Measurements from ENCODE around the gene SLC7A11.

Gene SLC7A11

DNA sequence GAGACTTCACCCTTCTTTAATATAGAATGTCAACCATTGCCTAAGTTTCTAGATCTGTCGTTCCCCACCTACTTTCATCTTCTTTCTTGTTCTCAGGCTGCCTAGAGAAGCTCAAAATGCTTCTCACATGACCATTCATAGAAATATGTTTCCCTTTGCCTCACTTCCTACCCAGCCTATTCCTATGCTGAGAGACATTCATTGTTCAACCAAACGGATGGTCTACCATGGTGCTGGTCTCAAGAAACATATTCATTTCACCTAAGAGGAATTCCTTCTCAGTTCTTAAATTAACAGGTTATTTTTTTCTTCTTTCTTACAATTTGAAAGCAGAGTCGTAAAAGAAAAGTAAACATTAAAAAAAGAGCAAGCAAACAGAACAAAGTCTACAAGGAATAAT, 20.3 kb upstream of the SLC7A11 start:
- TF ChIP-seq, protein P1, sequence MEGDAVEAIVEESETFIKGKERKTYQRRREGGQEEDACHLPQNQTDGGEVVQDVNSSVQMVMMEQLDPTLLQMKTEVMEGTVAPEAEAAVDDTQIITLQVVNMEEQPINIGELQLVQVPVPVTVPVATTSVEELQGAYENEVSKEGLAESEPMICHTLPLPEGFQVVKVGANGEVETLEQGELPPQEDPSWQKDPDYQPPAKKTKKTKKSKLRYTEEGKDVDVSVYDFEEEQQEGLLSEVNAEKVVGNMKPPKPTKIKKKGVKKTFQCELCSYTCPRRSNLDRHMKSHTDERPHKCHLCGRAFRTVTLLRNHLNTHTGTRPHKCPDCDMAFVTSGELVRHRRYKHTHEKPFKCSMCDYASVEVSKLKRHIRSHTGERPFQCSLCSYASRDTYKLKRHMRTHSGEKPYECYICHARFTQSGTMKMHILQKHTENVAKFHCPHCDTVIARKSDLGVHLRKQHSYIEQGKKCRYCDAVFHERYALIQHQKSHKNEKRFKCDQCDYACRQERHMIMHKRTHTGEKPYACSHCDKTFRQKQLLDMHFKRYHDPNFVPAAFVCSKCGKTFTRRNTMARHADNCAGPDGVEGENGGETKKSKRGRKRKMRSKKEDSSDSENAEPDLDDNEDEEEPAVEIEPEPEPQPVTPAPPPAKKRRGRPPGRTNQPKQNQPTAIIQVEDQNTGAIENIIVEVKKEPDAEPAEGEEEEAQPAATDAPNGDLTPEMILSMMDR (IDR thresholded peaks at IDR 0.05): no peak
- Mint-ChIP-seq H3K4me3 (no peak overlapping the region), H3K9me3 (no peaks in the 10 kb centered on the region), H3K27me3 (ENCODE audit: low read depth, poor library complexity) (no peaks in the 10 kb centered on the region), H3K4me1 (peaks cover 7% of the 10 kb centered on the region), H3K36me3 (ENCODE audit: low read depth) (no peaks in the 10 kb centered on the region), H3K27ac (no peak overlapping the region)
- DNase-seq: no peak

DNA sequence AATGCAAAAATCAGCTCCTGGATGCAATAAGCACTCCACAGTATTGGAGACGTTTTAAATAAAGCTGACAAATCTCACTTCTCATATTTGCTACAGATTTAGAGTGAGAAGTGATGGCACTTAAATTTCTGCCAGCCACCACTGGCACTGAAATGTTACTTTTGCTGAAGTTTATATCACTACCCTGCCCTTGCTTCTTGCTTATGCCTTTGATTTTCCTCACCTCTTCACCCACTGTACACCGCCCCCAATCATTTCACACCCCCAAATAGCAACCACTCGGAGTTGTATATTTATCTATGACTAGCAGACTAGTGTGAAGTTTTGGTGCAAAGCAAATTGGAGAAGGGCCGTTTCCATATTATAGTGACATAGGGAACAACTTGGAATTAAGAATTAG, 19.9 kb upstream of the SLC7A11 start:
- Mint-ChIP-seq H3K9me3 (no peaks in the 10 kb centered on the region), H3K4me3 (no peak overlapping the region), H3K36me3 (ENCODE audit: low read depth) (no peaks in the 10 kb centered on the region), H3K27ac (no peak overlapping the region), H3K4me1 (peaks cover 7% of the 10 kb centered on the region), H3K27me3 (ENCODE audit: low read depth, poor library complexity) (no peaks in the 10 kb centered on the region)
- TF ChIP-seq, protein P1 (IDR thresholded peaks at IDR 0.05): no peak
- no peak for DNase-seq

DNA sequence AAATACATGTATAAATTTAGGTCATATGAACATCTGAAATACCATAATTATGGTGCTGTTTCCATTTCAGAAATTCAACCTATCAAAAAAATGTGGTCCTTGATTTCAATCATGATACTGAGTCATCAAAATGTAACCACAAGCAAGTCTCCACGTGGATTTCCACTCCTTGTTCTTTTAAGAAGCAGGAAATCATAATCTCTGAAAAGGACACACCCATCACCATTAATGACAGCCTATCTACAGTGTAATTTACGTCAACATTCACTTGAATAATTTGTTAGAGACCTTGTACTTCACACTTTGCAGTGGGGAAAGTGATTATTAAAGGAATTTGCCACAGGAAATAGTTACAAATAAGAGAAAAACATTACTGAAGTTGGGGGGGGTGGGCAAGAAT, 17.7 kb upstream of the SLC7A11 start:
- Mint-ChIP-seq H3K4me1 (peaks cover 7% of the 10 kb centered on the region), H3K27ac (no peak overlapping the region), H3K4me3 (no peak overlapping the region), H3K27me3 (ENCODE audit: low read depth, poor library complexity) (no peaks in the 10 kb centered on the region), H3K9me3 (no peaks in the 10 kb centered on the region), H3K36me3 (ENCODE audit: low read depth) (no peaks in the 10 kb centered on the region)
- TF ChIP-seq, protein P1 (IDR thresholded peaks at IDR 0.05): no peak
- DNase-seq: no peak

DNA sequence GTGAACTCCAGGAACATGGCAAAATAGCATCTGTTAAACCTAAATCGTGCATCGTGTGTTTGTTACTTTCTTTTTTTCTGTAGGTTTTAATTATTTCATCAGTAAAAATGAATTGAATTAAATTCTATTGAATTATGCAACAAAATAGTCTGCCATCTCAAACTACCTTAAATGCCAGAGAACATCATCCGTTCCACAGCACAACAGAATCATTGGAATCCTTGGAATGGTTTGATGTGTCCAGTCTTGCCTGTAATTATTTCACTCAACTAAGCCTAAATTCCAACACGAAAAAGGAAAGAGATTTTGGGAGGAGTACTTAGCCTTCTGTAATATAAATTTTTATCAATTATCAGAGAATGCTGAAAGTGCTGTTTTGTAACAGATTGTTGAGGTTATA, 17.1 kb upstream of the SLC7A11 start:
- Mint-ChIP-seq H3K9me3 (no peaks in the 10 kb centered on the region), H3K27ac (no peak overlapping the region), H3K36me3 (ENCODE audit: low read depth) (no peaks in the 10 kb centered on the region), H3K27me3 (ENCODE audit: low read depth, poor library complexity) (no peaks in the 10 kb centered on the region), H3K4me3 (no peak overlapping the region), H3K4me1 (peaks cover 7% of the 10 kb centered on the region)
- TF ChIP-seq, protein P1 (IDR thresholded peaks at IDR 0.05): no peak
- no peak for DNase-seq

DNA sequence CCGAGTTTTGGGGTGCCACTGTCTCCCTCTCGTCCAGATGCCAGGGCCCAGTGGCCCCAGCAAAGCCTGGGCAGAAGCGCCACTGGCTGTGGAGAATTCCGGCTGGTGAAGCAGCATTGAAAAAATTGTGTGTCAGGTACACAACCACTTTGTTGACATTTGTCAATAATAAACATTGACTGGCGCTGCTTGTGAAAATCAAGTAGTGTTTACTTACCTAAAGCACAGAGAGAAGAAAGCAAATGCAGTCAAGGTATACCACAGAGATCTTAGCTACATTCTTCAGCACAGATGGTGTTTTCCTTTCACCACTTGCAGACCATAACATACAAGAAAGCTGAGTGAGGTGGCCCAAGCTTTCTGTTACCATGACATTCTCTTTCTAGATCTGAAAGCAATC, 14.5 kb upstream of the SLC7A11 start:
- TF ChIP-seq, protein P1 (IDR thresholded peaks at IDR 0.05): no peak
- peaks cover 7% of the 10 kb centered on the region for H3K4me1 Mint-ChIP-seq

DNA sequence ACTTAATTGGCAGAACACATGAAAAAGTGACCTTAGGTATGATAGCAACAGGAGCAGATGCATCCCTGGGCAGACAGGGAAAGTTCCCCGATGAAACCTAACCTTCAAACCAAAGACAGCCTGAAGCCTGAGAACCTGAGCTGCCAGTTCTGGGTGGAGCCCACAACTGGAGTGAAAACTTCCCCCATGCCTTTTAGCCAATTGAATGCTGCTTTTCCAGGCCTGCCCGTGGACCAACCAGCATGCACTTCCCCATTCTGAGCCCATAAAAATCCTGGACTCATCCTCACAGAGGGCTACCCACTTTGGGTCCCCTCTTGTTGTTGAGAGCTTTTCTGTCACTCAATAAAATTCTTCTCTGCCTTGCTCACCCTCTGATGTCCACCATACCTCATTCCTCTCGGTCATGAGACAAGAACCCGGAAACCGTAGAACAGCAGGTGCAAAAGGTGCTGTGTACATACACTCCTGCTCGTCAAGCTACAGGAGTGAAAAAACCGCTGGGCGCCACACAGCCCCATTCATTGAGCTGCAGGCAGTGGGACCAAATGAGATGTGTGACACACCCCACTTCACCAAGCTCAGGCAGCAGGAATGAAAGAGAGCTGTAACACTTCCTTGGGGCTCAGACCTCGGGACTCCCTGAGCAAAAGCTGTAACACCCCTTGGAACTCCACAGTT, 13.9 kb upstream of the SLC7A11 start:
- Mint-ChIP-seq H3K9me3 (no peaks in the 10 kb centered on the region), H3K4me3 (no peak overlapping the region), H3K4me1 (peaks cover 7% of the 10 kb centered on the region), H3K27ac (no peak overlapping the region), H3K27me3 (ENCODE audit: low read depth, poor library complexity) (no peaks in the 10 kb centered on the region), H3K36me3 (ENCODE audit: low read depth) (no peaks in the 10 kb centered on the region)
- TF ChIP-seq, protein P1 (IDR thresholded peaks at IDR 0.05): no peak
- no peak for DNase-seq

More for the DNA sequence above, 14.5 kb upstream of the SLC7A11 start:
- Mint-ChIP-seq H3K27ac (no peak overlapping the region), H3K4me3 (no peak overlapping the region), H3K36me3 (ENCODE audit: low read depth) (no peaks in the 10 kb centered on the region), H3K27me3 (ENCODE audit: low read depth, poor library complexity) (no peaks in the 10 kb centered on the region), H3K9me3 (no peaks in the 10 kb centered on the region)
- DNase-seq: no peak
